Measurements from ENCODE around the gene GRIA4. TPM values are rescaled to one million over a fixed set of nuclear protein-coding genes. Genes with fewer than 3 reads are reported as not detected.

Gene GRIA4
- polyA plus RNA-seq, 1 of the 3 experiments (the other 2 are of a cell fraction) = 0.02 TPM

- H3K79me2 ChIP-seq (ENCODE audit: insufficient read depth) = no peaks in the 10 kb centered on the region
- CTCF ChIA-PET = no interaction called here
- no peak overlapping the region for H3K4me2 ChIP-seq
- no peak for TF ChIP-seq MEF2A (IDR thresholded peaks at IDR 0.05; ENCODE audit: borderline replicate concordance, low read depth)
- H3K36me3 ChIP-seq (replicated peaks in 1 of 2; ENCODE audit: control insufficient read depth in 1 of 2, insufficient read depth in 2 of 2, low read length in 1 of 2) = no peaks in the 10 kb centered on the region
- DNase-seq = no peak
- H3K9me3 ChIP-seq = no peaks in the 10 kb centered on the region
- no peak overlapping the region for H3K4me3 ChIP-seq (ENCODE audit: low read depth in 2 of 2, low read length in 1 of 2)
- no peaks in the 10 kb centered on the region for H3K27me3 ChIP-seq (ENCODE audit: insufficient read depth)
- H3K9me2 ChIP-seq = no peaks in the 10 kb centered on the region
- H3K4me1 ChIP-seq (ENCODE audit: control insufficient read depth in 1 of 2, insufficient read depth in 2 of 2, low read depth in 1 of 2, low read length in 1 of 2) = no peaks in the 10 kb centered on the region
- H2AFZ ChIP-seq (ENCODE audit: low read depth) = no peak overlapping the region
- POLR2A ChIA-PET = no interaction called here
- H3K9ac ChIP-seq = no peak overlapping the region
- WGBS (ENCODE audit: low lambda C conversion rate) = 36% methylated on average over 6 of the region's 6 CpGs
- no peaks in the 10 kb centered on the region for H4K20me1 ChIP-seq (ENCODE audit: insufficient read depth)
- H3F3A ChIP-seq (replicated peaks; ENCODE audit: insufficient read depth) = no peaks in the 10 kb centered on the region
- no peak overlapping the region for H3K27ac ChIP-seq (ENCODE audit: low read depth in 2 of 2, low read length in 1 of 2)
Observed at GRCh38 chr11:105757107-105757506, 147.2 kb downstream of the GRIA4 start.

GRCh38 chr11:105763594-105763993, 153.7 kb downstream of the GRIA4 start:
- Histone ChIP-seq H3K4me2 (no peak overlapping the region), H3K9me3 (no peaks in the 10 kb centered on the region), H3K4me1 (ENCODE audit: control insufficient read depth in 1 of 2, insufficient read depth in 2 of 2, low read depth in 1 of 2, low read length in 1 of 2) (no peaks in the 10 kb centered on the region), H3K9me2 (no peaks in the 10 kb centered on the region), H3K9ac (no peak overlapping the region), H3K79me2 (ENCODE audit: insufficient read depth) (no peaks in the 10 kb centered on the region), H3F3A (replicated peaks; ENCODE audit: insufficient read depth) (no peaks in the 10 kb centered on the region), H3K27ac (ENCODE audit: low read depth in 2 of 2, low read length in 1 of 2) (no peak overlapping the region), H3K4me3 (ENCODE audit: low read depth in 2 of 2, low read length in 1 of 2) (no peak overlapping the region), H3K27me3 (ENCODE audit: insufficient read depth) (no peaks in the 10 kb centered on the region), H4K20me1 (ENCODE audit: insufficient read depth) (no peaks in the 10 kb centered on the region), H3K36me3 (replicated peaks in 1 of 2; ENCODE audit: control insufficient read depth in 1 of 2, insufficient read depth in 2 of 2, low read length in 1 of 2) (no peaks in the 10 kb centered on the region), H2AFZ (ENCODE audit: low read depth) (no peak overlapping the region)
- no peak for TF ChIP-seq NFIC (IDR thresholded peaks at IDR 0.05; ENCODE audit: borderline replicate concordance)
- no peak for TF ChIP-seq REST (IDR thresholded peaks at IDR 0.05; ENCODE audit: low read depth, low read length)
- TF ChIP-seq CHD2 (IDR thresholded peaks at IDR 0.05; ENCODE audit: low read length, partially characterized antibody) = no peak
- no peak for TF ChIP-seq ELF1 (IDR thresholded peaks at IDR 0.05)
- TF ChIP-seq JUND (IDR thresholded peaks at IDR 0.05) = no peak
- TF ChIP-seq FOXM1 (IDR thresholded peaks at IDR 0.05; ENCODE audit: low read depth) = no peak
- no peak for TF ChIP-seq YY1 (IDR thresholded peaks at IDR 0.05; ENCODE audit: low read depth)
- TF ChIP-seq TAF1 (IDR thresholded peaks at IDR 0.05; ENCODE audit: borderline replicate concordance, low read depth, low read length) = no peak
- no peak for TF ChIP-seq RXRA (IDR thresholded peaks at IDR 0.05; ENCODE audit: borderline replicate concordance, low read depth)
- TF ChIP-seq RCOR1 (IDR thresholded peaks at IDR 0.05; ENCODE audit: low read length) = no peak
- no peak for TF ChIP-seq TCF12 (IDR thresholded peaks at IDR 0.05)
- no peak for TF ChIP-seq RFX5 (IDR thresholded peaks at IDR 0.05; ENCODE audit: low read length)
- TF ChIP-seq MAX (IDR thresholded peaks at IDR 0.05; ENCODE audit: low read depth) = no peak
- TF ChIP-seq USF1 (IDR thresholded peaks at IDR 0.05; ENCODE audit: borderline replicate concordance, low read depth) = no peak
- TF ChIP-seq PBX3 (IDR thresholded peaks at IDR 0.05) = no peak
- CTCF ChIA-PET = no interaction called here
- no peak for DNase-seq
- WGBS (ENCODE audit: low lambda C conversion rate) = 44% methylated on average over 2 of the region's 2 CpGs
- POLR2A ChIA-PET = no interaction called here

Measured in SK-N-SH (cell line).